ENCODE data around the gene EGFL7.

The EGFL7 gene

GRCh38 chr9:136619742-136620440 lies 42.8 kb upstream of the EGFL7 start (continued):
- no peak for TF ChIP-seq ZBTB10 (tag by site-specific recombination; IDR thresholded peaks at IDR 0.05)
- TF ChIP-seq BCL11B (tag by site-specific recombination; IDR thresholded peaks at IDR 0.05; ENCODE audit: low read depth), result no peak
- TF ChIP-seq, protein P1, sequence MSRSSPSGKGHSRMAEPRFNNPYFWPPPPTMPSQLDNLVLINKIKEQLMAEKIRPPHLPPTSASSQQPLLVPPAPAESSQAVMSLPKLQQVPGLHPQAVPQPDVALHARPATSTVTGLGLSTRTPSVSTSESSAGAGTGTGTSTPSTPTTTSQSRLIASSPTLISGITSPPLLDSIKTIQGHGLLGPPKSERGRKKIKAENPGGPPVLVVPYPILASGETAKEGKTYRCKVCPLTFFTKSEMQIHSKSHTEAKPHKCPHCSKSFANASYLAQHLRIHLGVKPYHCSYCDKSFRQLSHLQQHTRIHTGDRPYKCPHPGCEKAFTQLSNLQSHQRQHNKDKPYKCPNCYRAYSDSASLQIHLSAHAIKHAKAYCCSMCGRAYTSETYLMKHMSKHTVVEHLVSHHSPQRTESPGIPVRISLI (tag by site-specific recombination; IDR thresholded peaks at IDR 0.05), result no peak
- no peak for TF ChIP-seq ZNF148 (tag by site-specific recombination; IDR thresholded peaks at IDR 0.05; ENCODE audit: borderline replicate concordance)
- no peak for TF ChIP-seq ZNF37A (tag by site-specific recombination; IDR thresholded peaks at IDR 0.05)

- H3K9me3 ChIP-seq (ENCODE audit: control insufficient read depth, insufficient read depth, low read depth, low read length), result no peaks in the 10 kb centered on the region
- CTCF ChIA-PET, result interaction anchor here (1.5 kb wide), 1 partner anchor 11 kb away, joined by 4 read pairs; no protein-coding TSS in a partner anchor
- POLR2A ChIA-PET, result no interaction called here
- no peak overlapping the region for H3K27ac ChIP-seq (ENCODE audit: extremely low read depth, low read depth, low read length)
- H3K36me3 ChIP-seq (ENCODE audit: control insufficient read depth in 2 of 2, insufficient read depth in 1 of 2, low read length in 2 of 2), result no peaks in the 10 kb centered on the region
- H3K4me1 ChIP-seq (ENCODE audit: control insufficient read depth, insufficient read depth, low read length), result no peaks in the 10 kb centered on the region
- H3K4me3 ChIP-seq (ENCODE audit: low read depth, low read length), result no peak overlapping the region
- TF ChIP-seq, protein P2, sequence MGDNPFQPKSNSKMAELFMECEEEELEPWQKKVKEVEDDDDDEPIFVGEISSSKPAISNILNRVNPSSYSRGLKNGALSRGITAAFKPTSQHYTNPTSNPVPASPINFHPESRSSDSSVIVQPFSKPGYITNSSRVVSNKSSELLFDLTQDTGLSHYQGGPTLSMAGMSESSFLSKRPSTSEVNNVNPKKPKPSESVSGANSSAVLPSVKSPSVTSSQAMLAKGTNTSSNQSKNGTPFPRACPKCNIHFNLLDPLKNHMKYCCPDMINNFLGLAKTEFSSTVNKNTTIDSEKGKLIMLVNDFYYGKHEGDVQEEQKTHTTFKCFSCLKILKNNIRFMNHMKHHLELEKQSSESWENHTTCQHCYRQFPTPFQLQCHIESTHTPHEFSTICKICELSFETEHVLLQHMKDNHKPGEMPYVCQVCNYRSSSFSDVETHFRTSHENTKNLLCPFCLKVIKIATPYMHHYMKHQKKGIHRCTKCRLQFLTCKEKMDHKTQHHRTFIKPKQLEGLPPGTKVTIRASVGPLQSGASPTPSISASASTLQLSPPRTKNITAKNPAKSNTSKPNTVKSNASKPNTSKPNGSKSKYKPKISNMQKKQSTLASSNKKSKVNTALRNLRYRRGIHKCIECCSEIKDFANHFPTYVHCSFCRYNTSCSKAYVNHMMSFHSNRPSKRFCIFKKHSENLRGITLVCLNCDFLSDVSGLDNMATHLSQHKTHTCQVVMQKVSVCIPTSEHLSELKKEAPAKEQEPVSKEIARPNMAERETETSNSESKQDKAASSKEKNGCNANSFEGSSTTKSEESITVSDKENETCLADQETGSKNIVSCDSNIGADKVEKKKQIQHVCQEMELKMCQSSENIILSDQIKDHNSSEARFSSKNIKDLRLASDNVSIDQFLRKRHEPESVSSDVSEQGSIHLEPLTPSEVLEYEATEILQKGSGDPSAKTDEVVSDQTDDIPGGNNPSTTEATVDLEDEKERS (tag by site-specific recombination; IDR thresholded peaks at IDR 0.05), result no peak
- TF ChIP-seq ZNF692 (tag by site-specific recombination; IDR thresholded peaks at IDR 0.05), result no peak
- TF ChIP-seq ZBTB1 (tag by site-specific recombination; IDR thresholded peaks at IDR 0.05), result no peak
- TF ChIP-seq HIC1 (tag by site-specific recombination; IDR thresholded peaks at IDR 0.05), result no peak
- TF ChIP-seq, protein P1 (tag by site-specific recombination; IDR thresholded peaks at IDR 0.05), result no peak
Observed at GRCh38 chr9:136620441-136621018, 42.2 kb upstream of the EGFL7 start.

Measured in HEK293 (cell line).